KG1 (cell line): ENCODE results near the gene CLDN7.

ENCODE experiments used
- DNase-seq: peaks from one replicate; lab custom pipeline; 2025; lab: John Stamatoyannopoulos, UW

Gene CLDN7

DNA sequence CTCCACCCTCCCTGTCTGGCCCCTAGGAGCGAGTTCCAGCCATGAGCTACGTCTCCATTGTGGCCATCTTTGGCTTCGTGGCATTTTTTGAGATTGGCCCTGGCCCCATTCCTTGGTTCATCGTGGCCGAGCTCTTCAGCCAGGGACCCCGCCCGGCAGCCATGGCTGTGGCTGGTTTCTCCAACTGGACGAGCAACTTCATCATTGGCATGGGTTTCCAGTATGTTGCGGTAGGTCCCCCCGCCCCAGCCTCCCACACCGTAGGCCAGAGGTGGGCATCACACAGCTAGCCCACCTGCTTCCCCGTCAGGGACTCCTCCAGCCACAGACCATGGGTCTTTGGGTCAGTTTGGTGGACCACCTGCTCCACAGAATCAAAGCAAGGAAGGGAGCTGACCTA, 23.4 kb upstream of the CLDN7 start:
- no peak for DNase-seq

DNA sequence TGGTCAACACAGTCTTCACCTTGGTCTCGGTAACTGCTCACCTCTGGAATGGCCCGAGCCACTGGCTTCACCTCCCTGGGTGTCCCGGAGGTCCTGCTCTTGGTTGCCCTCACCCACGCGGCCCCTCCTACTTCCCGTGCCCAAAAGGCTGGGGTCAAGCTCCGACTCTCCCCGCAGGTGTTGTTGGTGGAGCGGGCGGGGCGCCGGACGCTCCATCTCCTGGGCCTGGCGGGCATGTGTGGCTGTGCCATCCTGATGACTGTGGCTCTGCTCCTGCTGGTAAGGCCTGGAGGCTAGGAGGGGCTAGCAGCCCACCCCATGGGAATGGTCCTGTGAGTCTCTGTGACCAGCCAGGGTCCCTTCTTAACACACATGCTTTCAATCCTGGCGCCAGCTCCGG, 22.6 kb upstream of the CLDN7 start:
- no peak for DNase-seq

DNA sequence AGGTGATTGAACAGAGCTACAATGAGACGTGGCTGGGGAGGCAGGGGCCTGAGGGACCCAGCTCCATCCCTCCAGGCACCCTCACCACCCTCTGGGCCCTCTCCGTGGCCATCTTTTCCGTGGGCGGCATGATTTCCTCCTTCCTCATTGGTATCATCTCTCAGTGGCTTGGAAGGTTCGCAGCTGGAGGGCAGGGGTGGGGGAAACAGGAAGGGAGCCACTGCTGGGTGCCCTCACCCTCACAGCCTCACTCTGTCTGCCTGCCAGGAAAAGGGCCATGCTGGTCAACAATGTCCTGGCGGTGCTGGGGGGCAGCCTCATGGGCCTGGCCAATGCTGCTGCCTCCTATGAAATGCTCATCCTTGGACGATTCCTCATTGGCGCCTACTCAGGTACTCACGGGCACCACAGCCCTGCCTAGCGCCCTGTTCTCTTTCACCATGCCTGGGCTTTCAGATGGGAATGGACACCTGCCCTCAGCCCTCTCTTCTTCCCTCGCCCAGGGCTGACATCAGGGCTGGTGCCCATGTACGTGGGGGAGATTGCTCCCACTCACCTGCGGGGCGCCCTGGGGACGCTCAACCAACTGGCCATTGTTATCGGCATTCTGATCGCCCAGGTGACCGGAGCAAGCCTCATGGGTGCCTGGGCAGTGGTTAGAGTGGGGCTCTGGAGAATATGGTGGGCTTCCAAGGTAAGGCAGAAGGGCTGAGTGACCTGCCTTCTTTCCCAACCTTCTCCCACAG, 21.4 kb upstream of the CLDN7 start:
- DNase-seq, result no peak

DNA sequence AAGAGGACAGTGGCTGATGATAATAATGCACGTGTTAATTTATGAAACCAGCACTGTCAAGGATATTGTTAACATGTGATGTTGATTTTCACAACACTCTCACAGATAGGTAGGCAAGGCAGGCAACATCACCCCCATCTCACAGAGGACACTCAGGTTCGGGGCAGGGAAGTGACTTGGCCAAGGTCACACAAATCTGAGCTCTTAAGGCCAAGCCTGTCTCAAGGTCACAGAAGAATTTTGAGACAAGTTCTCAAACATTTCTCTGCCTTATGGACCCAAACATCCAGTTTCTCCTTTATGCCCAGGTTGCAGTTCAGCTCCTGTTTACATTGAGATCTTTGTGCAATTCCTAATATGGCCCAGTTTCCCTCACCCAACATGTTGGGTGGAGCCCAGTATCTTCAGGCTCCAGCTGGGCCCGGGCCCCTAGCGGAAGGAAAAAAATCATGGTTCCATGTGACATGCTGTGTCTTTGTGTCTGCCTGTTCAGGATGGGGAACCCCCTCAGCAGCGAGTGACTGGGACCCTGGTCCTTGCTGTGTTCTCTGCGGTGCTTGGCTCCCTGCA, 20.6 kb upstream of the CLDN7 start:
- DNase-seq, result no peak

DNA sequence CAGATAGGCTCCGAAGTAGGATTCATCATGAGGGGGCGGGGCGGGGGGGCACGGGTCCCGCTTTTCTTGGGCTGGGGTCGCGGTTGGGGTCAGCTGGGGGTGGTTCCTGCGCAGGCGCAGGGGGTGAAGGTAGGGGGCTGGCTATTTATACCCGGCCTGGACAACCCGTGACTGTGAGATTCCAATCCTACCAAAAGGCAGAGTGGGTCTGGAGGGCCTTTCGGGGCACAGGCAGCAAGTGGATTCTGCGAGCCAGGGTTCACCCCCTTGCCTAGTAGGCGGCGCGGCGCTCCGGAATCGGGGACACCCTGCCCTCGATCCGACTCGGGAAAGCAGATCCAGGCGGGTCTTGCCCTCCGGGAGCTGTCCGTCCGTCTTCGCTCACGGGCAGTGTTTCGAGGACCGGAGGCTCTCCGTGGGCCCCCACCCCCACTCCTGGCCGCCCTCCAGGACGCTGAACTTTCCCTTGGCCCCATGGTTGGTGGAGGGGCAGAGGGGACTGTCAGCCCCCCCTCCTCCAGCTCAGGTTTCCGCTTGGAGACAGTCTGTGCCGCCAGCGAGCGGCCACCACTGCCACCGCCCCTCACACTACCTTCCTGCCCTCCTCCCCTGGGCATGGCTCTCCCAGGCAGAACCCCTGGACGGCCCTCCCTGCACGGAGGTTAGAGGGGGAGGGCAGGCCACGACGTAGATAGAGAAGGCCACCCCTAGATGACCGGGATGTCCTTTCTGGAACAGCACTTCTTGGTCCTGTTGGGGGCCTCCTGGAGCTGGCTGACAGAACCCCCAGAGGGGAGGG, 19.9 kb upstream of the CLDN7 start:
- no peak for DNase-seq

DNA sequence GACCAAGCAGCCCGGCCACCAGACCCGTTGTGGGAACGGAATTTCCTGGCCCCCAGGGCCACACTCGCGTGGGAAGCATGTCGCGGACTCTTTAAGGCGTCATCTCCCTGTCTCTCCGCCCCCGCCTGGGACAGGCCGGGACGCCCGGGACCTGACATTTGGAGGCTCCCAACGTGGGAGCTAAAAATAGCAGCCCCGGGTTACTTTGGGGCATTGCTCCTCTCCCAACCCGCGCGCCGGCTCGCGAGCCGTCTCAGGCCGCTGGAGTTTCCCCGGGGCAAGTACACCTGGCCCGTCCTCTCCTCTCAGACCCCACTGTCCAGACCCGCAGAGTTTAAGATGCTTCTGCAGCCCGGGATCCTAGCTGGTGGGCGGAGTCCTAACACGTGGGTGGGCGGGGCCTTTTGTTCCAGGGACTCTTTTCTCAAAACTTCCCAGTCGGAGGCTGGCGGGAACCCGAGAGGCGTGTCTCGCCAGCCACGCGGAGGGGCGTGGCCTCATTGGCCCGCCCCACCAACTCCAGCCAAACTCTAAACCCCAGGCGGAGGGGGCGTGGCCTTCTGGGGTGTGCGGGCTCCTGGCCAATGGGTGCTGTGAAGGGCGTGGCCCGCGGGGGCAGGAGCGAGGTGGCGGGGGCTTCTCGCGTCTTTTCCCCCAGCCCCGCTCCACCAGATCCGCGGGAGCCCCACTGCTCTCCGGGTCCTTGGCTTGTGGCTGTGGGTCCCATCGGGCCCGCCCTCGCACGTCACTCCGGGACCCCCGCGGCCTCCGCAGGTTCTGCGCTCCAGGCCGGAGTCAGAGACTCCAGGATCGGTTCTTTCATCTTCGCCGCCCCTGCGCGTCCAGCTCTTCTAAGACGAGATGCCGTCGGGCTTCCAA, 19.0 kb upstream of the CLDN7 start, which contains the start of gene SLC2A4:
SLC2A4 (plus strand) TSS at position 645 of the 879 bp plus-strand sequence; CDS start at position 862, 217 bp downstream.
- peak; percentile 35 for DNase-seq

DNA sequence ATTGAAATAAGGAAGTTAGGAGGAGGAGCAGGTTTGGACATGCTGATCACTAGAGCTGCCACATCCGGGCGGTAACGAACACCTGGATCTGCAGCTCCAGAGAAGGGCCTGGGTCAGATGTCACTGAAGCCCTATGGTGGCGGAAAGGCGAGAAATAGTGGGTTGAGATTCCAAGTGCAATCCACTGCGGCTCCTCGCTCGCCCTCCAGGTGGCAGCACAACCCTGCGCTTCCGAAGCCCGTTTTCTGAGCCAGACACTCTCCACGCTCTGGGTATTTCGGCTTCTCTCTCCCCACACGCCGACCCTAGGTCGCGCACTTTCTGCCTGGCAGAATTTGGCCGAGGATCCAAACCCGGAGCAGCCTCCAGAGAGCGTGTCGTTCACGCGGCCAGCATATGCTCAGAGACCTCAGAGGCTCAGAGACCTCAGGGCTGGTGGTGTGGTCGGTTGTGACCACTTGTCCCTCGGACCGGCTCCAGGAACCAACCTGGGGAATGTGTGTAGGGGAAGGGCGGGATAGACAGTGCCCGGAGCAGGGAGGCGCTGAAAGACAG, 18.3 kb upstream of the CLDN7 start:
- peak; percentile 14 for DNase-seq

DNA sequence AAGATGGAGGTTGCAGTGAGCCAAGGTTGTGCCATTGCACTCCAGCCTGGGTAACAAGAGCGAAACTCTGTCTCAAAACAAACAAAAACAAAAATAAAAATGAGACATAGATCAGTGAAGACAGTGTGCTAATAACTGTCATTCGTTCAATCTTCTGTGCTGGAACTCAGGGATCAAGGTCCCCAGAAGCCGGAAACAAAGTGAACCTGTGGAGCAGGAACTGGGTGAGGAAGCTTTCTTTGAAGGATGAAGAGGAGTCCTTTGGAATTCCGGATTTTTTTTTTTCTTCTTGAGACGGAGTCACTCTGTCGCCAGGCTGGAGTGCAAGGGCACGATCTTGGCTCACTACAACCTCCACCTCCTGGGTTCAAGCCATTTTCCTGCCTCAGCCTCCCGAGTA, 17.2 kb upstream of the CLDN7 start:
- no peak for DNase-seq

DNA sequence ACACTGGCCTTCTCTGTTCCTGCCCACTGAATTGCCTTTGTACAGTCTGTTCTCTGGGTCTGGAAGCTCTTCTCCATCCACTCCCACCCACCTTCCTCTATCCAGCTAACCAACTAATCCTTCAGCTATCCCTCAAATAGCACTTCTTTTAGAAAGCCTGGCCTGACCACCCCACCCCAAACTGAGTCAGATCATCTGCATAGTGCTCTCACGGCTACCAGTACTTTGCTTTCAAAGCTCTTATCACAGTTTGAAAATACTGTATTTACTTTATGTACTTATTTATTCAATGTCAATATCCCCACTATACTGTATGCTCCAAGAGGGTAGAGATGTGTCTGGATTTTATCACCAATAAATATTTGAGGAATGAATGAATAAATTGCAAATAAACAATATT, 4.5 kb upstream of the CLDN7 start:
- no peak for DNase-seq

DNA sequence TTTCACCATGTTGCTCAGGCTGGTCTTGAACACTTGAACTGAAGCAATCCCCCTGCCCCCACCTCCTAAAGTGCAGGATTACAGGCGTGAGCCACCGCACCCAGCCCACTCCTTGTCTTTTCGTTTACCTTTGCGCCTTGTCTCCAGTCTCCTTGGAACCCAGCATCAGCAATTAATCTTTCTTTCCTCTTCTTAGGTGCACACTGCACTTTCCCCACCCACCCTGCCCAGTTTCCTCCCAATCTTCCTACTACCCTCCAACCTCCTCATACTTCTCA, 1.5 kb upstream of the CLDN7 start:
- no peak for DNase-seq

DNA sequence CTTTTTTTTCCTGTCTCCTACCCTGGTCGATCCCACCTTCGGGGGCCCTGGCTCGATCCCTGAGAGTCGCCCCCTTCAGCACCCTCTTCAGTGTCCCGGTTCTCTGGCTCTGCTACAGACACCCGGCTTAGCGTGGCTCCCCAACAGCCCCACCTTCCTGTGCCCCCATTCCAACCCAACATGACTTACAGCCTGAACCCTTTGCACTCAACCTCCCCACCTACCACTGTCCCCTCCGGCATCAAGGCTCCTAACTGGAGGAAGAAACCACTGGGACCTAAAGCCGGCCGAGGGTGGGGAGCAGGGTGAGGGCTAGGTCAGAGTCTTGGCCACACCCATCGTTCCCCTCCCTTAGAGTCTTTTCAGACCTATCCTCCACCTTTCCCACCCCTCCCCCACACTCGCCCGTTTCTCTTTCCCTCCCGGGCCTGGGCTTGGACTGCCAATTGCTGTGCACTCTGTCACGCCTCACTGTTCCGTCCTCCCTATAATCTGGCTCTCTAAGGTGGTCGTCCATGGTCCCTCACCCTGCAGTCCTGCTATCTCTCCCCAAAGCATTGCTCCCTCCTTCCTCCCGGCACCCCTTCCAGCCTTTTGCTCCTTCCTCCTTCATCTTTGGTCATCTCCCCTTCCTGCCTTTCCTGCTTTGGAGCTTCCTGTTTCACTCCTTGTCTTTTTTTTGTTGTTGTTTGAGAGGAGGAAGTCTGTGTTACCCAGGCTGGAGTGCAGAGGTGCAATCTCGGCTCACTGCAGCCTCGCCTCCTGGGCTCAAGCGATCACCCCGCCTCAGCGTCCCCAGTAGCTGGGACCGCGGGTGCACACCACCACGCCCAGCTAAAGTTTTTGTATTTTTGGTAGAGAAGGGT, 890 bp upstream of the CLDN7 start:
- no peak for DNase-seq

DNA sequence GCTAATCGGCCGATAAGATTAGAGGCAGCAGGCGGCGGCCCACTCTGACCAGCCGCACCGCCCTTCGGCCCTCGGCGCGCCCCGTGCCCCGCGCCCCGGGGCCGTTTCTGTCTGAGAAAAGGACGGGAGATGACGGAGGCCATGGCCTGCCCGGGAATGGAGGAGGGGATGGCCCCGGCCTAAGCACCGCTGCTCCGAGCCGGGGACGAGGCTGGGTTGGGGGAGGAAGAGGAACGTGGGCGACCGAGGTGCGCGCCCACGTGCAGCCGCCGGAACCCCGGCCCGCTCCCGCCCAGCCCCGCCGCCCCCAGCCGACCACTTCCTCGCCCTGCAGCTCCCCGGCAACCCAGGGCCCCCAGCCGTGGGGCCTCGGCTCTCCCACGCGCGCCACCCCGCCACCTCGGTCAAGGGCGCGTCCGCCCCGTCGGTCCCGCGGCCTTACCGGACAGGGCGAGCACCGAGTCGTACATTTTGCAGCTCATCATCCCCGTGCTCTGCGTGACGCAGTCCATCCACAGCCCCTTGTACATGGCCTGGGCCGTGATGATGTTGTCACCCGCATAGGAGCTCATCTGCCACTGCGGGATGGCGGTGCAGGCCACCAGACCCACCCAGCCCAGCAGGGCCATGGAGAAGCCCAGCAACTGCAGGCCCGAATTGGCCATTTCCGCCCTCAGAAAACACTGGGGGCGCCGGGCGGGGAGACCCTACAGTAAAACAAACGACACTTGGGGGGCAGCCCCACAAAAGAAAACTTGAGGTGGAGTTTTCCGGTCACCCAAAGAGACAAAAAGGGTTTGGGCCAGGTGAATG, 693 bp downstream of the CLDN7 start:
- no peak for DNase-seq

DNA sequence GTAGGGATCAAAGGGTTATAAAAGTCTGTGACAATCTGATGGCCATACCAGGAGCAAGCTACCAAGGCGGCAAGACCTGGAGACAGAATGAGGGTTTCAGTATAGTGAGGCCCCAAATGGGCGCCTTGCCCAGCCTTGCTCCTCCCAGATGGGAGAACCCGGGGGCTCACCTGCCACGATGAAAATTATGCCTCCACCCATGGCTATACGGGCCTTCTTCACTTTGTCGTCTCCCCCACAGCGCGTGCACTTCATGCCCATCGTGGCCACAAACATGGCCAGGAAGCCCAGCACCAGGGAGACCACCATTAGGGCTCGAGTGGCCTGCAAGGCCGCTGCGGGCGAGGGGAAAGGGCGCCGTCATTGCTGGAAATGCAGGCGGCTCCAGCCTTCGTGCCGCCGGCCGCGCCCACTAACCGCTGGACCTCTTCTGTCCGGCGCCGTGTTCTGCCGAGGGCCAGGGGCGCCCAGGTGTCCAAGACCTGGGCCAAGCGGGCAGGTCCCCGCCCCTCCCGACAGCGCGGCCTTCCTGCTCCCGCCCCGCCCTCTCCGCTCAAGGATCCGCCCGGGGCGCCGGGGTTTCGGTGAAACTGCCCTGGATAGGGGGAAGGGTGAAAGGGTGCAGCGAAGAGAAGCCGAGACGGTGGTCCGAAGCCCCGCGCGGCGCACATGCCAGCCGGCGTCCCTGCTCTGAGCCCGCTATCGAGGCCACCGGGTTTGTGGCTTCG, 1.5 kb downstream of the CLDN7 start:
- no peak for DNase-seq

DNA sequence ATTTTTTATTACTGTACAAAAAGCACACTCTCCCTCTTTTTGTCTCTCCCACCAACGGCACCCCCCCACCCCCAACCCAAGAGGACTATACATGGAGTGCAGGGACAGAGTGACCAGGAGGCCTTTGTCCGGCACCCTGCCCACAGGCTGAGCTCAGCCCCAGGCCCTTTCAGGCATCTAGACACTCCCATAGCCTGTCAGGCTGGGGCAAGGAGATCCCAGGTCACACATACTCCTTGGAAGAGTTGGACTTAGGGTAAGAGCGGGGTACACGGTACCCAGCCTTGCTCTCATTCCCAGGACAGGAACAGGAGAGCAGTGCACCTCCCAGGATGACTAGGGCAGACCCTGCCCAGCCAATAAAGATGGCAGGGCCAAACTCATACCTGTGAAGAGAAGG, 2.1 kb downstream of the CLDN7 start:
- no peak for DNase-seq

DNA sequence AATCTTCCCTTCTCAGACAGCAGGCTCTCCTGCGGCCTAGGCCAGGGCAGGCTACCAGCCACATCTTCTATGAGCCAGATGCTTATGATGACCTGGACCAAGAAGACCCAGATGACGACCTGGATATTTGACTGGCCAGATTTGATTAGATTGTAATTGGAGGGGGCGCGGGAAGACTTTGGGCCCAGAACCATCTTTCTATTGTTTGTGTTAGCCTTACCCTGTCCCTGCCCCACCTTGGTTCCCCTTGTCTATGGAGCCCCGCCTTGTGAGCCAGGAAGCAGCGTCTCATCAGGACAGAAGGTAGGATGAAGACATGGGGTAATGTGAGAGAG, 2.8 kb downstream of the CLDN7 start:
- no peak for DNase-seq

DNA sequence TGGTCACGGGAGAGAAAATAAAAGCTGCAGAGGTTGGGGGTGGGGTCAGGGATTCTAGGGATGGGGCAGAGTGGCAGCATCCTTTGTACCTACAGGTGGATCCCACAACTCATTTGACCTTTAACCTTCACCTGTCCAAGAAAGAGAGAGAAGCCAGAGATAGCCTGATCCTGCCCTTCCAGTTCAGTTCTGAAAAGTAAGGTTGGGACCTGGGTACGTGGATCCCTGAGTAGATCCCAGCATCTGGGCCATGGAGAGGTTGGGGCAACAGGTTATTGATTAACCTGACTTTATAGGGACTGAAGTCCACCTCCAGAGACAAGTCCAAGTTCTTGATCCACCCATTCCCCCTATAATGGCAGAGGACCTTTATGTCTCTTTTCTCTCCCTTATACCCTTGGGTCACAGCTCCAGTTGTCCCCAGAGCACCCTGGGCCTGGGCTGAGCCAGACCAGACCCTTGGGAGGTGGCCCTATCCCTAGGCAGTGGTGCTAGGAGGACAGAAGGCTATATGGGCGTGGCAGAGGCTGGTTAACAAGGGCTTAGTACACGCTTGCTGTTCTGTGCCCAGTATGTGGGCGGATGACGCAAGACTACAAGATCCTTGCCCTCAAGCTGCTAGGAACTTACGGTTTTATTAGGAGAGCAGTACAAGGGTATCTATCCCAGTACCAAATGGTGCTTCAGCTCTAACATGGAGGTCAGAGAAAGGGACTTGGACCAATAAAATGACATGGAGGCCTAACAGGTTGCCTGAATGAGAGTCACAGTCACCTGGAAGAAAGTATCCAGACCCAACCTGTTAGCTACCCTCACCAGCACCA, 3.3 kb downstream of the CLDN7 start:
- DNase-seq, result no peak

DNA sequence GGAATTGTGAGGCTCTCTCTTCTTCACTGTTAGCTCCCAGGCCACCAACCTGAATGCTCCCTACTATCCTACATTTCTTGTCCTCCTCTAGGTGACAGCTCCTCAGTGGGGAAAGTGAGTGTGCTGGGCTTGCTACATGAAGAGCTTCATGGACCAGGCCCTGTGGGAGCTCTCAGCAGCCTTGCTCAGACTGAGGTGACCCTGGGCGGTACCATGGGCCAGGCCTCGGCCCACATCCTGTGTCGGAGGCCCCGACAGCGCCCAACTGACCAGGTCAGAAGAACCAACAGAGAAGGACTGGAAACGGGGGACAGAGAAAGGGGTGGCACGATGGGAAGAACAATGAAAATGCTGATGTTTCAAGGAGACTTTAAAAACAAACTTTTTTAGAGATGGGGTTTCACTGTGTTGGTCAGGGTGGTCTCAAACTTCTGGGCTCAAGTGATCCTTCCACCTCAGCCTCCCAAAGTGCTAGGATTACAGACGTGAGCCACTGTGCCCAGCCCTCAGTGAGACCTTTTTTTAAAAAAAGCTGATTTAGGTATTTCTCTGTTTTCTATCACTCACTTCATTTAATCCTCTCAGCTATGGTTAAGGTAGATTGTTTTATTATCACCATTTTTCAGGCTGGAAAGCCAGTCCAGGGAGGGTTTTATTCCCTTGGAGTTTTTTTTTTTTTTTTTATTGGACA, 5.4 kb downstream of the CLDN7 start:
- no peak for DNase-seq

DNA sequence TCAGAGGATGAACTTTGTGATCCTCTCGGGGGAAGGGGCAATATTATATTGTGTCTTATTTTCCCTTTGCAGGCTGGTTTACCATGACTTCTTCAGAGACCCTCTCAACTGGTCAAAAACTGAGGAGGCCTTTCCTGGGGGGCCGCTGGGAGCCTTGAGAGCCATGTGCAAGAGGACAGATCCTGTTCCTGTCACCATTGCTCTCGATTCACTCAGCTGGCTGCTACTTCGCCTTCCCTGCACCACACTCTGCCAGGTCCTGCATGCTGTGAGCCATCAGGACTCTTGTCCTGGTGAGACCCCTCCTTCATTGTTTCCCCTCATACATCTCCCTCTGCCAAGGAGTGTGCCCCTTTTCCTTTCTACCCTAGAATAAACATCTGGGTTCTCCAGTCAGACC, 7.8 kb downstream of the CLDN7 start:
- DNase-seq, result no peak
